ENCODE results near the gene RNF183.

RNF183 gene

DNA sequence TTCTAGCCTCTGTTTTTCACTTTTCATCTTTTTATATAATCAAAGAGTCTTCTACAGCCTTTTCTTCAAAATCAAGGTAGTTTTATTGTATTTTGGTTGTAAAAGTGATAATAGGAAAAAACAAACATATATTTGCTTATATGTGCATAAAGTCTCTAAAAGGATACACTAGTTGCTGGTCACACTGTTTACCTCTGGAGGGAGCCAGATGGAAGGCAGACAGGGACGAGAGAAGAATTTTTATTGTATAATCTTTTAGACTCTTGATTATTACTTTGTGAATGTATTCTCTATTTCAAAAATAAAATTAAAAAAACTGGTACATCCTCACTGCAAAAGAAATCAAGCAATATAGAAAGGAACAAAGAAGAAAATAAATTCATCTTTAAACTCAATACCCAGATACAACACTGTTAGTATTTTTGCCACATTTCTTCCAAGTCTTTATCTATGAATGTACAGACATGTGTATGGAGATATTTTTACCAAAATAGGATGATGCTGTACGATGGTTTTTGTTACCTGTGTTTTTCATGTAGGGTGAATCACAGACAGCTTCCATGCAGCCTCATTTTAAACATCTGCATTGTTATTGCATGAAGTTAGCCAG is 6.1 kb upstream of the RNF183 start:
- no peaks in the 10 kb centered on the region for H3K79me2 ChIP-seq (ENCODE audit: low read length)
- no peaks in the 10 kb centered on the region for H3K27me3 ChIP-seq (replicated peaks; ENCODE audit: insufficient read depth, low read length)
- H4K20me1 ChIP-seq (ENCODE audit: insufficient read depth, low read length): no peaks in the 10 kb centered on the region
- DNase-seq: peak; percentile 62
- H3K9ac ChIP-seq (ENCODE audit: low read length): no peak overlapping the region
- no peak overlapping the region for H2AFZ ChIP-seq (ENCODE audit: low read length)
- H3K36me3 ChIP-seq (replicated peaks; ENCODE audit: insufficient read depth, low read length): no peaks in the 10 kb centered on the region
- no peak overlapping the region for H3K4me3 ChIP-seq (ENCODE audit: low read length)
- TF ChIP-seq EZH2 (optimal IDR thresholded peaks at IDR 0.05; ENCODE audit: low read depth, low read length): no peak
- TF ChIP-seq, protein P1, sequence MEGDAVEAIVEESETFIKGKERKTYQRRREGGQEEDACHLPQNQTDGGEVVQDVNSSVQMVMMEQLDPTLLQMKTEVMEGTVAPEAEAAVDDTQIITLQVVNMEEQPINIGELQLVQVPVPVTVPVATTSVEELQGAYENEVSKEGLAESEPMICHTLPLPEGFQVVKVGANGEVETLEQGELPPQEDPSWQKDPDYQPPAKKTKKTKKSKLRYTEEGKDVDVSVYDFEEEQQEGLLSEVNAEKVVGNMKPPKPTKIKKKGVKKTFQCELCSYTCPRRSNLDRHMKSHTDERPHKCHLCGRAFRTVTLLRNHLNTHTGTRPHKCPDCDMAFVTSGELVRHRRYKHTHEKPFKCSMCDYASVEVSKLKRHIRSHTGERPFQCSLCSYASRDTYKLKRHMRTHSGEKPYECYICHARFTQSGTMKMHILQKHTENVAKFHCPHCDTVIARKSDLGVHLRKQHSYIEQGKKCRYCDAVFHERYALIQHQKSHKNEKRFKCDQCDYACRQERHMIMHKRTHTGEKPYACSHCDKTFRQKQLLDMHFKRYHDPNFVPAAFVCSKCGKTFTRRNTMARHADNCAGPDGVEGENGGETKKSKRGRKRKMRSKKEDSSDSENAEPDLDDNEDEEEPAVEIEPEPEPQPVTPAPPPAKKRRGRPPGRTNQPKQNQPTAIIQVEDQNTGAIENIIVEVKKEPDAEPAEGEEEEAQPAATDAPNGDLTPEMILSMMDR (IDR thresholded peaks at IDR 0.05; ENCODE audit: low read length): peak; percentile 67
- 0 out of 2 replicates have a peak, but pooled peaks cover 5% of the 10 kb centered on the region for H3F3A ChIP-seq (ENCODE audit: insufficient read depth, low read length)
- peaks cover 13% of the 10 kb centered on the region for H3K4me1 ChIP-seq (ENCODE audit: low read length)
- H3K9me2 ChIP-seq (replicated peaks; ENCODE audit: insufficient read depth, low read length): no peaks in the 10 kb centered on the region
- no peaks in the 10 kb centered on the region for H3K9me3 ChIP-seq (replicated peaks; ENCODE audit: insufficient read depth, low read length)
- H3K27ac ChIP-seq (ENCODE audit: low read length): no peak overlapping the region
- H3K4me2 ChIP-seq (ENCODE audit: low read depth, low read length): no peak overlapping the region

DNA sequence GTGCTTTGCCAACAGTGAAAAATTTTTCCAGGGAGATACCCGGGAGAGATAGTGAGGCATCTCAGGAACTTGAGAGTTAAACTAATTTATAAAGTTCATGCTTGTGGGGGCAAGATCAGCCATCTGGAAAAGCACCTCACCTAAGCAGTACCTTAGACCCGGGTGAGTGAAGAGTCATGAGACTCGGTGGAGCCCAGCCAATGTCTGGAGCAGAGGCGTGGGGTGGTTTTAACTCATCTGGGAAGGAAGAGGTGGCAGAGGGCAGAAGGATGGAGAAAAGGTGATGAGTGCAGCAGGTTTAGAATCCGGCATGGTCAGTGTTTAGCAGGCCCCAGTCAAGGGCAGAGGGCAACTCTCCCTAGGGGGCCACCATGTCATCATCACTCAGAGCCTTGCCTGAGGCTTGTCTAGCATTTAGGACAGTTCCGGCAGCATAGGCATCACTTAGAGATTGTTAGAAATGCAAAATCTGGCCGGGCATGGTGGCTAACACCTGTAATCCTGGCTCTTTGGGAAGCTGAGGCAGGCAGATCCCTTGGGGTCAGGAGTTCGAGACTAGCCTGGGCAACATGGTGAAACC is 4.3 kb upstream of the RNF183 start:
- H3K4me3 ChIP-seq (ENCODE audit: low read length): no peak overlapping the region
- H3K27ac ChIP-seq (ENCODE audit: low read length): no peak overlapping the region
- no peaks in the 10 kb centered on the region for H3K36me3 ChIP-seq (replicated peaks; ENCODE audit: insufficient read depth, low read length)
- no peak overlapping the region for H2AFZ ChIP-seq (ENCODE audit: low read length)
- H3K9me3 ChIP-seq (replicated peaks; ENCODE audit: insufficient read depth, low read length): no peaks in the 10 kb centered on the region
- no peak overlapping the region for H3K4me2 ChIP-seq (ENCODE audit: low read depth, low read length)
- no peak overlapping the region for H3K9ac ChIP-seq (ENCODE audit: low read length)
- DNase-seq: no peak
- 0 out of 2 replicates have a peak, but pooled peaks cover 5% of the 10 kb centered on the region for H3F3A ChIP-seq (ENCODE audit: insufficient read depth, low read length)
- no peaks in the 10 kb centered on the region for H3K27me3 ChIP-seq (replicated peaks; ENCODE audit: insufficient read depth, low read length)
- no peaks in the 10 kb centered on the region for H3K9me2 ChIP-seq (replicated peaks; ENCODE audit: insufficient read depth, low read length)
- H3K4me1 ChIP-seq (ENCODE audit: low read length): peaks cover 13% of the 10 kb centered on the region
- H3K79me2 ChIP-seq (ENCODE audit: low read length): no peaks in the 10 kb centered on the region
- no peaks in the 10 kb centered on the region for H4K20me1 ChIP-seq (ENCODE audit: insufficient read depth, low read length)
- TF ChIP-seq EZH2phosphoT487 (IDR thresholded peaks at IDR 0.05; ENCODE audit: low read length) (no peak), EZH2 (optimal IDR thresholded peaks at IDR 0.05; ENCODE audit: low read depth, low read length) (no peak)
- TF ChIP-seq, protein P1 (IDR thresholded peaks at IDR 0.05; ENCODE audit: low read length): no peak

DNA sequence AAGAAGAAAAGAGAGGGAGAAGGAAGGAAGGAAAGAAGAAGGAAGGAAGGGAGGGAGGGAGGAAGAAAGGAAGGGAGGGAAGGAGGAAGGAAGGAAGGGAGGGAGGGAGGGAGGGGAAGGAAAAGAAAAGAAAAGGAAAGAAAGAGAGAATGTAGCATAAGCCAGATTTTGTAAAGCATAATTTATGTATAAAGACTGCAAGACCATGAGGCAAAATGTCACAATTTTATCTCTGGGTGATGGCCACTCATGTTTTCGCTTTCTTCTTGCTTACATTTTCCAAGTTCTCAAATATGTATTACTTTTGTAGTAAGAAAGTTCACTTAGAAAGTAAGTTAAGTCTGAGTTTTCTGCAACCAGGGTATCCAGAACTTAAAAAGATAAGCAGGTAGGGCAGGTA is 3.4 kb upstream of the RNF183 start:
- H3K27me3 ChIP-seq (replicated peaks; ENCODE audit: insufficient read depth, low read length): no peaks in the 10 kb centered on the region
- no peaks in the 10 kb centered on the region for H3F3A ChIP-seq (ENCODE audit: insufficient read depth, low read length)
- H3K27ac ChIP-seq (ENCODE audit: low read length): no peak overlapping the region
- TF ChIP-seq EZH2phosphoT487 (IDR thresholded peaks at IDR 0.05; ENCODE audit: low read length): no peak
- TF ChIP-seq, protein P1 (IDR thresholded peaks at IDR 0.05; ENCODE audit: low read length): no peak
- TF ChIP-seq EZH2 (optimal IDR thresholded peaks at IDR 0.05; ENCODE audit: low read depth, low read length): no peak
- no peak overlapping the region for H3K4me2 ChIP-seq (ENCODE audit: low read depth, low read length)
- H3K4me1 ChIP-seq (ENCODE audit: low read length): peaks cover 6% of the 10 kb centered on the region
- no peaks in the 10 kb centered on the region for H3K9me3 ChIP-seq (replicated peaks; ENCODE audit: insufficient read depth, low read length)
- H3K36me3 ChIP-seq (replicated peaks; ENCODE audit: insufficient read depth, low read length): no peaks in the 10 kb centered on the region
- no peaks in the 10 kb centered on the region for H3K79me2 ChIP-seq (ENCODE audit: low read length)
- no peak for DNase-seq
- no peaks in the 10 kb centered on the region for H4K20me1 ChIP-seq (ENCODE audit: insufficient read depth, low read length)
- H3K9me2 ChIP-seq (replicated peaks; ENCODE audit: insufficient read depth, low read length): no peaks in the 10 kb centered on the region
- H2AFZ ChIP-seq (ENCODE audit: low read length): no peak overlapping the region
- H3K4me3 ChIP-seq (ENCODE audit: low read length): no peak overlapping the region
- no peak overlapping the region for H3K9ac ChIP-seq (ENCODE audit: low read length)
